Glomerular visceral epithelial cell (primary cell): ENCODE measurements around the gene FXYD3.
A peak's percentile ranks its signal among the peaks of the same experiment; 100 is the strongest.

Experiments used
- DNase-seq: peaks from one replicate; pipeline ENCODE4 v3.0.0-alpha.2; 2016; ENCODE audit errors: extremely low spot score

Gene FXYD3

DNA sequence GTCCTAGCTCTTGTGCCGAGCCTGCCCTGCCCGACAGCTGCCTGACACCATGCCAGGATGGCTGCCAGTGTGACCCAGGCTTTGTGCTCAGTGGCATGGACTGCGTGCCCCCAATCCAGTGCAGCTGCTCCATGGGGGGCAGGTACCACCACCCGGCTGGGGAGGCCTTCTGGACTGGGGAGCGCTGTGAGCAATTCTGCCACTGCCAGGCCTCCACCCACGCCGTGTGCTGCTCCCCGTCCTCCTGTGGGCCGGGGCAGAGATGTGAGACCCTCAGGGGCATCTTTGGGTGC lies 9.4 kb upstream of the FXYD3 start:
- no peak for DNase-seq

DNA sequence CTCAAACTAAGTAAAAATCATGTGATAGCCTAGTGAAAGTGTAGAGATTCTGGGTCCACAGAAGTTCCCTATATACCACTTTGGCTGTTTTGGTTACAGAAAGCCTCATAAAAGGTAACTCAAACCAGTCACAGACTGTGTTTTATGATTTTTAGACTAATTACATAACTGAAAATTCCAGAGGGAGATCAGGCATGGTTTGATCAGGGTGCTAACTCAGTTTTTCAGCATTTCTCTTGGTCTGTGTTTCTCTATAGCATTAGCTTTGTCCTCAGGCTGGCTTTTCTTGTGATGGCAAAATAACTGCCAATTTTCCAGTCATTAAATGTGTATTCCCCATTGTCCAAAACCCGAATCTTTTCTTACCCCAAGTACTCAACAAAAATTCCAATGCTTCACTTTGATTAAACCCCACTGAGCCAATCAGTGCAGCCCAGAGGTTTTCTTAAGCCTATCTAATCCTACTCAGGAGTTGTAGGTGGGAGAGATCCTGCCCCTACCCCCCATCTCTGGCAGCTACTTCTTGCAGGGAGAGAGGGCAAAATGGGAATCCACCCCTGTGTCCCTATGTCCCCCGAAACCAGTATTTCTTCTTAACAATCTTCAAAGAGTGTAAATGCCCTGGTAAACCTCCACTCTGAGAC lies 8.6 kb upstream of the FXYD3 start:
- no peak for DNase-seq

DNA sequence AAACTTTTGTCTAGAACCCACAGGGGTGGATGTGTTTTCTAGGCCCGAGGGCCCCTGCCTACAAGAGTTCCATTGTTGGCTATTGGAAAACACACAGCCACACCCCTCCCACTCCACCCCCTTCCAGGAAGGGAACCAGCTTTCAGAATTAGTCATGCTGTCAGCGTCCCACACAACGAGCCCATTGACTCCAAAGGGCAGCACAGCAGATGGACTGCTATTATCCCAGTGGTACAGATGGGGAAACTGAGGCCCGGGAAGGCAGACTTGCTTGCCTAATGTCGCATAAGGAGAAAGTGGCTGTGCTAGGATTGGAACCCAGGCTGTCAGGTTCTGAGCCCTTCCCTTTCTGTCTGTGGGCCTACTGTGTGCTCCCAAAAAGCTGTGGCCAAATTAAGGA lies 8.1 kb upstream of the FXYD3 start:
- DNase-seq: no peak

DNA sequence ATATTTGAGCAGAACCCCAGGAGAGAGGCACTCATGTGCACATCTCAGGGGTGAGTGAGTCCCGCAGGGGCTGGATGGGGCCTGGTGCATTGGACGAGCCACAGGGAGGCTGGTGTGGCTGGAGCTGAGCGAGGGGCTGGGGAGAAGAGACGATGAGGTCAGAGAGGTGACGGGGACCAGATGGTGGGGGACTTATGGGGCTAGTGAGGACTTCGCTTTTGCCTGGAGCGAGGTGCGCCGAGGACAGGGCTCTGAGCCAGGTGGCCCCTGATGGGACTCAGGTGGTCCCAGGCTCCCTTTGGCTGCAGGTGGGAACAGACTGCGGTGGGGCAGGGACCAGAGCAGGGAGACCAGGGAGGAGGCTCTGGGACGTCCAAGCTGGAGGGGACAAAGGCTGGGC lies 6.9 kb upstream of the FXYD3 start:
- DNase-seq: no peak

DNA sequence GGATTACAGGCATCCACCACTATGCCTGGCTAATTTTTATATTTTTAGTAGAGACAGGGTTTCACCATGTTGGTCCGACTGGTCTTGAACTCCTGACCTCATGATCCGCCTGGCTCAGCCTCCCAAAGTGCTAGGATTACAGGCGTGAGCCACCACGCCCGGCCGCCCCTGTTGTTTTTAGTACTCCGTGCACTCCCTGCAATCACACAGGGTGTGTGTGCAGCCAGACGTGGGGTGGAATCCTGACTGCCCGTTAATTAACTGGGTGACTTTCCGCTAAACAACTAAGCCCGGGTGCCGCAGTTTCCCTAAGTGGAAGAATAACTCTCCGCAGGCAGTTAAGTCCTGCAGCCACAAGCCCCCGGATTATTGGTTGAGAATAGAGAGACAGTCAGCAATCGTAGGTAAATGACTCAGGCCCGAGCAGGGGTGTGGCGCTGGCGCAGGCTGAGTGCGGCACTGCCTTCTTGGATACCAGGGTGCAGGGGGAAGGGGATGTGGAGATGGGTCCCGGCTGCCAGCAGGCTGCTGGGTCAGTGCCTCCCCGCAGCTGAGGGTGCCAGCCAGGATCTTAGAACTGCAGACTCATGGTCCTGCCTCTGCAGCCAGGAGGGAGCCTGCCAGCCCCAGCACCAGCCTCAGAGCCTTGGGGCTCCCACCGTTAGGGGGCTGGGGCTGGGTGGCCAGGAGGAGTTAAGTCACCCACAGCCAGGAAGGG lies 6.1 kb upstream of the FXYD3 start:
- no peak for DNase-seq

DNA sequence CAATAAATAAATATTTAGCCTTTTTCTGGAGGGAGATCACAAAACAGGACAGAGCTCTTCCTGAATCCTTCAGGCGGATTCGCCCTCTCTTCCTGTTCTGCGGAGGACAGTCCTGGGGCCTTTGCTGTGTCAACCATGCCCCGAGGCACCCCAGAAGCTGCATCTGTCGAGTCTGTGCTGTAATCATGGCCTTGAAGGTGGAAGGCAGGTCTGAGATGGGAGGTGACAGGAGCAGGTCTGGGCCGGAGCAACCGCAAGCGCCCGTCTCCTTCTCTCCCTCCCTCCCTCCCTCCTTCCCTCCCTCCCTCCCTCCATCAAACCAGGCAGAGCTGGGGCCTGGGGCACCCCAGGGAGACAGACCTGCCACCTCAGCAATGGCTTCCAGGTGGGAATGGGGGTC lies 4.6 kb upstream of the FXYD3 start:
- no peak for DNase-seq

DNA sequence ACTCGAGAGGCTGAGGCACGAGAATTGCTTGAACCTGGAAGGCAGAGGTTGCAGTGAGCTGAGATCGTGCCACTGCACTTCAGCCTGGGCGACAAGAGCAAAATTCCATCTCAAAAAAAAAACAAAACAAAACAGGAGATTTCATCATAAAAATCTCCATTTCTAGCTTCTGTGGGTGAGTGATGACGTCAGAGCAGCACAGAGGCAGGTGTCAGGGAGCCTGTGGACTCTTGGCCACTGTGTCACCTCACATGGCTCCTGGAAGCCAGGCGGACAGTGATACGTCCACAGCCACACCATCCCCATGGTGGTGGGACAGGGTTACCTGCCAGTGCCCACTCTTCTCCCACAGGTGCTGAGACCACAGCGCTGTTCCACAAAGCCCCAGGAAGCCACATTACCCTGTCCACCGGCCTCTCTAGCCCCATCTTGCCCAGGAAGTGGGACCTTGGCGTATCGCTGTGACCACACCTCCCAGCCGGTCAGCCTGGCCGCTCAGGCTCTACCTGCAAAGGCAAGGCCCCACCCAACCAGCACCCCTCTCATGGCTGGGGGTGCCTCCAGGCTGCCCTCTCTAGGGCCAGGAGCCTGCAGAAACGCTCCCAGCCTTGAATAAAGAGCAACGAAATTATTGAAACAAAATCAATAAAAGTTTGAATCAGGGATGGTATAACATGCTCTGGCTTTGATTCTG lies 2.5 kb upstream of the FXYD3 start:
- no peak for DNase-seq

DNA sequence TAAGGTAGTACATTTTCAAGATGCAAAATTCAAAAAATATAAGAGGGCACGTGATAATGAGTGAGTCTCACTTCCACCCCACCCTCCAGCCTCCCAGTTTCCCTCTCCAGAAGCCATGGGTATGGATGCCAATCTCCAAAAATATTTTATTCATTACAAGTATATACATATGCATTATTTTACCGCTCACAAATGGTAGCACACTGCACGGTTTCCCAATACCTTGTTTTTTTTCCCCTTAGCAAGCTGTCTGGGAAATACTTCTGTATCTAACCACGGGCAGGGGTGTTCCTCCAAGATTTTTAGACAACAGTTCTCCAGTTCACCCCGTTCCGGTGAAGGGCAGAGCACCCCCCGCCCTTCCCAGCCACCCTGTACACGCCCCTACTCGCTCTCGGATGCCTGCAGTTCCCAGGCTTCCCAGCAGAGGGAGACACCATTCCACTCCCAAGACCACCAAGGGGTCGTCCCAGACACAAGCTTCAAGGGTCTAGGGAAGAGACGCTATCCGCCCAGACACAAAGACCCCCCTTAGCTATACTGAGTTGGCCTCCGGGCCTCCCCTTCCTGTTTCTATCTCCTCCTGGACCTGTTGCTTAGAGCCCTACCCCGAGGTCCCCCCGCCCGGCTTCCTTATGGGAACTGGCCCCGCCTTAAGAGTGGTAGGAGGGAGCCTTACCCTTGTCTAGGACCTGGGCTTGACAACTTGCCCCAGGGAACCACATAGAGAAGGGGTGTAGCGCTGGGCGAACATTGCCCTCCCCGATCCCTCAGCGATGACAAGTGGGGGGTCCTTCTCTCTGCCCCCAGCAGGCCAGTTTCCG lies 1.1 kb upstream of the FXYD3 start:
- DNase-seq: peak; percentile 61

DNA sequence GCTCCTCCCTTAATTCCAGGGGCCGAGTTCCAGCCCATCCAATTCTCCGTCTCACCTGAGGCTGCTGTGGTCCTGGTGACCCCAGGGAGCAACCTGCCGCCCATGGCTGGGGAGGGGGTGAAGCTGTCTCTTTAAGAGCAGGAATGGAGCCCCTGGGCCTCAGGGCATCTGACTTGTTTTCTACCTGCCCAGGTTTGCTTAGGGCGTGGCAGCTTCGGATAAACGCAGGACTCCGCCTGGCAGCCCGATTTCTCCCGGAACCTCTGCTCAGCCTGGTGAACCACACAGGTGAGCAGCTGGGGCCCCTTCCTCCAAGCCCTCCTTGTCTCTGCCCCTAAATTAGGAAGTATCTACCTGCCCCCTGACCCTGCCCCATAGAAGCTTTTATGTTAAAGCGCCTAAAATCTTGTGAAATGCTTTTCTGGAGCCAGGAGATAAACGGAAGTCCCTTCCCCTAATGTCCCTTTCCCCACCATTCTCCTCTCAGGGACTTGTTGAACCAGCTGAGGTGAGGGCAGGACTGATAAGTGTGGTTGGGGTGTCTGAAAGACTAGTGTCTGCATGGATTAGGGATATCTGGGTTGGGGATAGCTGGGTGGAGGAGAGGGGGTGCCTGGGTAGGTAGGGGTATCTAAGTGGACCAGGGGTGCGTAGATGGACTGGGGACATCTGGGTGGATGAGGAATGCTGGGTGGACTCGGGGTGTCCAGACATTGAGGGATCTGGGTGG lies 614 bp downstream of the FXYD3 start:
- DNase-seq: no peak

DNA sequence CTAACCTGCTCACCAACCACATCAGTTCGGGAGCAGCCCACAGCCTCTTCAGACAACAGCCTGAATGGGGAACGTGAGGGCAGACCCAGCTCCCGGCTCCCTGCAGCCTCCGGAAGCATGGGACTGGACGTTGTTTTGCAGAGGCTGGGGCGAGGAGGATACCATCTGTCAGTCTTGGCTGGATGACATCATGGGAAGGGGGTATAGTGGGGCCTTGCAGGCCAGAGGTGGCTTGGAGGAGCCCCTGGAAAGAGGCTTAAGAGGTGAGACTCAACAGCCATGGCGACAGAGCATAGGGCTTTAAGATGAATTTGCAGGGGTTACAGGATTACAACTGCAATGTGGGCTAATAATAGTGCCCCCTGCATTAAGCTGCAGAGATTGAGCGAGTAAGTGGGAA lies 1.5 kb downstream of the FXYD3 start:
- no peak for DNase-seq

DNA sequence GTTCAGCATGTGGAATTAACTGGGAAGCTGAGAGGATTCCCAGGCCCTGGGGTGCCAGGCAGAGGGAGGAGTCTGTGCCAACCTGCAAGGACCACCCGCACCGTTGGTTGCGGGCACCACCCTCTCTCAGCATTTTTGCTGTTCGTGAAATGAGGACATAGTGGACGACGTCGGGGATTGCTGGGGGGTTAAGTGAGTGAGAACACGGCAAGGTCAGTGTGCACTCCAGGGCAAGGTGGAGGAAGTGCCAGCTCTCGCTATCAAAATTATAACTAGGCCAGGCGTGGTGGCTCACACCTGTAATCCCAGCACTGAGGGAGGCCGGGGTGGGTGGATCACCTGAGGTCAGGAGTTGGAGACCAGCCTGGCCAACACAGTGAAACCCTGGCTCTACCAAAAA lies 2.2 kb downstream of the FXYD3 start:
- DNase-seq: no peak

DNA sequence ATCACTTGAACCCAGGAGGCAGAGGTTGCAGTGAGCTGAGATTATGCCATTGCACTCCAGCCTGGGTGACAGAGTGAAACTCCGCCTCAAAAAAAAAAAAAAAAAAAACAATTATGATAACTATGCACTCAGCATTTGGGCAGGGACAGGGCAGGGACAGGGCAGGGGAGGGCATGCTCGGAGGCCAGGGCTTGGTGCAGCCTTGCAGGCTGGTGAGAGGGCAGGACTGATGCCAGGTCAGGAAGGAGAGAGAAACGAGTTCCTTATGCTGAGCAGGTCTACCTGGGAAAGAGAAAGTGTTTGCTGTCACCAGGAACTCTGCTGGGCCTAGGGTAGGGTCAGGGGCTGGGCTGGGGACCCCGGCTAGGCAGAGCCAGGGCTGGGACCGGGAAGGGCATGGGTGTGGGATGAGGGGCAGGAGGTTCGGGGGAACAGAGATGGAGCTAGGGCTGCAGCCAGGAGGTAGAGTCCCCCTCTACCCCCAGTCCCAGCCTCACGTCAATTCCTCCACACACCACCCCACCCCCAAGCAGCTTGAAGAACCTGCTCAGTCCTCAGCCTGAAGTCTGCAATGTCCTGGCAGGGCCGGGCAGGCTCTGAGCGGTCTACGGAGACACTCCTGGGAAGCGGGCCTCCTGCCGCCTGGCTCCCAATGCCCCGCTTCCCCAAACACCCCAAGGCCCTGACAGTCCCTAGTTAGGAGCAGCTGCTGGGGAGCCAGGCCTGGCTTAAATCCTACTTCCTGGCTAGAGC lies 2.8 kb downstream of the FXYD3 start:
- no peak for DNase-seq

DNA sequence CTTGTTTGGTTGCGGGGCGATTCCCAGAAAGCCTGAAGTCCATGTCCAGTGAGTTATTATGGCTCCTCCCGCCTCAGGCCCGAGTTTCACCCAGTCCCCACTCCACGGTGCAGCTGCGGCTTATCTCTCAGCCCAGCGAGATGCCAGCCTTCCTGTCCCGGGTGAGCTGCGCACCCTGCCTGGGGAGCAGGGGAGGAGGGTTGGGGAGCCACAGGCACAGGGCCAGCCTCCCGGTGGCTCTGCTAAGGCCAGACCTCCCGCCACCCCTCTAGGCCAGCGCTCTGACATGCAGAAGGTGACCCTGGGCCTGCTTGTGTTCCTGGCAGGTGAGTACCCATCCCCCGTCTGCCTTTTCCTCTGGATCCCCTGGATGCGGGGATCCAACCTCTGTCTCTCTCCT lies 3.5 kb downstream of the FXYD3 start:
- DNase-seq: no peak

DNA sequence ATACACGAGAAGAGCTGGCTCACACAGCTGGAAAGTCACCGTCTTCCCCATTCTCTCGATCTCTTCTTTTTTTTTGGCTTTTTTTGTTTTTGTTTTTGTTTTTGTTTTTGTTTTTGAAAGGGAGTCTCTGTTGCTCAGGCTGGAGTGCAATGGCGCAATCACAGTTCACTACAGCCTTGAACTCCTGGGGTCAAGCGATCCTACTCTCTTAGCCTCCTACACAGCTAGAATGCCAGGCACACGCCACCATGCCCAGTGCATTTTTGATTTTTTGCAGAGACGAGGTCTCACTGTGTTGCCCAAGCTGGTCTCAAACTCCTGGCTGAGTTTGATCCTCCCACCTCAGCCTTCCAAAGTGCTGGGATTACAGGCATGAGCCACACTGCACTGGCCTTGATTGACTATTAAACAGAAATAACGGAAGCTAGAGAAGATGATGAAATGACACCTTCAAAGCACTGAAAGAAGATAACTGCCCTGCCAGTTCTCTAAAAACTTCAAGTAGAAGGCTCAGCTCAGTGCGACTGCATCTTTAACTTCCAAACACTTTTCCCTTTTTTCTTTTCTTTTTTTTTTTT lies 4.0 kb downstream of the FXYD3 start:
- DNase-seq: no peak

DNA sequence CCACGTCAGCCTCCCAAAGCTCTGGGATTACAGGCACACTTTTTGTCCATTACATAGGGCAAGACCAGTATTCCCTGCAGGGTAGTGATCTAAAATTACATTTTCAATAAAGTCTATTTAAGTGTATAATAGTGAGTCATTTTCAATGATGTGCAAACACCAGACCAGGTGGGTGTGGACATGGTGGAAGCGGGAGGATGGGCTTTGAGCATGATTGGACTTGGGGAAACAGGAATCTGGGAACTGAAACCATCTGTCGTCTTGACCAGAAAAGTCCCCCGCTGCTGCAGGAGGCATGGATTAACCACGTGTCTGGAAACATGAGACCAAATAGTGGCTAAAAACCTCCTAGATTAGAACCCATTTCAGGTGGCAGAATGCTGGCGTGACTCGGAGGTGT lies 4.9 kb downstream of the FXYD3 start:
- DNase-seq: peak; percentile 42

DNA sequence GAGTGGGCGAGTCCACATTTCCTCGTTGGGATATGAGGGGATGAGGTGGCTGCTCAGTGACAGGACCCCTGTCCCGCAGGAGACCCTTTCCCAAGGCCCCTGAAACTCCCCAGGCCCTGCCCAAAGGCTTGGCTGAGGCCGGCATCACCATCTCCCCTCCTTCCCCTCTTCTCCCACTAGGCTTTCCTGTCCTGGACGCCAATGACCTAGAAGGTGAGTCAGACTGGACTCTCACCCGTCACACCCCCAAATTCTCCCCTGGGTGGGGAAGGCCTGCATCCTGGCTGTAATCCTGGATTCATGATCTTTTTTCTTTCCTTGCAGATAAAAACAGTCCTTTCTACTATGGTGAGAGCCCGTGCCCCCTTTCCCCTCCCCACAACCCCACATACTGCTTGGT lies 5.3 kb downstream of the FXYD3 start:
- DNase-seq: no peak

DNA sequence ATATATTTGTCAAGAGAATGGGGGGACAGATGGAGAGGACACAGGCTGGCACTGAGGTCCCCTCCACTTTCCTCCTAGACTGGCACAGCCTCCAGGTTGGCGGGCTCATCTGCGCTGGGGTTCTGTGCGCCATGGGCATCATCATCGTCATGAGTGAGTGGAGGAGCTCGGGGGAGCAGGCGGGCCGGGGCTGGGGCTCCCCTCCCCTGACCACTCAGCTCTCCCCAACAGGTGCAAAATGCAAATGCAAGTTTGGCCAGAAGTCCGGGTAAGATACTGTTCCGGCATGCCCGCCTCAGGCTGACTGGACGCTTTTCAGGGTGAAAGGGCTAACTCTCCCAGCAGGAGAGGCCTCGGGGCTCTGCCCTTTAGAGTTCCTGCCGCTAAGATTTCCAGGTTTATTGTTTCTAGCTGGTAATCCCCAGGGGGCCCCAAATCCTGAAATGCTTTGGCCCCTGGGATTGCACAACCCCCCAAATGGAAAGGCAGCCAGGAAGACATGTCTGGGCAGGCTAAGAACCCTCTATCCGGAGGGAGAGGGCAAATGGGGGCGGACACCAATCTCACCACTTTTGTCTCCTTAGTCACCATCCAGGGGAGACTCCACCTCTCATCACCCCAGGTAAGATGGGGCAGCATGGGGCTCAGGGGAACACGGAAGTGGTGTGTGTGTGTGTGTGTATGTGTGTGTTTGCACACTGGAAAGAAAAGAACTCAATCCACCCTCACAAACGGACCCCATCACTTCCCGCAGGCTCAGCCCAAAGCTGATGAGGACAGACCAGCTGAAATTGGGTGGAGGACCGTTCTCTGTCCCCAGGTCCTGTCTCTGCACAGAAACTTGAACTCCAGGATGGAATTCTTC lies 7.3 kb downstream of the FXYD3 start:
- DNase-seq: no peak

DNA sequence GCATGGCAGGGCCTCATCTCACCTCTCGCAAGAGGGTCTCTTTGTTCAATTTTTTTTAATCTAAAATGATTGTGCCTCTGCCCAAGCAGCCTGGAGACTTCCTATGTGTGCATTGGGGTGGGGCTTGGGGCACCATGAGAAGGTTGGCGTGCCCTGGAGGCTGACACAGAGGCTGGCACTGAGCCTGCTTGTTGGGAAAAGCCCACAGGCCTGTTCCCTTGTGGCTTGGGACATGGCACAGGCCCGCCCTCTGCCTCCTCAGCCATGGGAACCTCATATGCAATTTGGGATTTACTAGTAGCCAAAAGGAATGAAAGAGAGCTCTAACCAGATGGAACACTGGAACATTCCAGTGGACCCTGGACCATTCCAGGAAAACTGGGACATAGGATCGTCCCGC lies 8.0 kb downstream of the FXYD3 start:
- no peak for DNase-seq

DNA sequence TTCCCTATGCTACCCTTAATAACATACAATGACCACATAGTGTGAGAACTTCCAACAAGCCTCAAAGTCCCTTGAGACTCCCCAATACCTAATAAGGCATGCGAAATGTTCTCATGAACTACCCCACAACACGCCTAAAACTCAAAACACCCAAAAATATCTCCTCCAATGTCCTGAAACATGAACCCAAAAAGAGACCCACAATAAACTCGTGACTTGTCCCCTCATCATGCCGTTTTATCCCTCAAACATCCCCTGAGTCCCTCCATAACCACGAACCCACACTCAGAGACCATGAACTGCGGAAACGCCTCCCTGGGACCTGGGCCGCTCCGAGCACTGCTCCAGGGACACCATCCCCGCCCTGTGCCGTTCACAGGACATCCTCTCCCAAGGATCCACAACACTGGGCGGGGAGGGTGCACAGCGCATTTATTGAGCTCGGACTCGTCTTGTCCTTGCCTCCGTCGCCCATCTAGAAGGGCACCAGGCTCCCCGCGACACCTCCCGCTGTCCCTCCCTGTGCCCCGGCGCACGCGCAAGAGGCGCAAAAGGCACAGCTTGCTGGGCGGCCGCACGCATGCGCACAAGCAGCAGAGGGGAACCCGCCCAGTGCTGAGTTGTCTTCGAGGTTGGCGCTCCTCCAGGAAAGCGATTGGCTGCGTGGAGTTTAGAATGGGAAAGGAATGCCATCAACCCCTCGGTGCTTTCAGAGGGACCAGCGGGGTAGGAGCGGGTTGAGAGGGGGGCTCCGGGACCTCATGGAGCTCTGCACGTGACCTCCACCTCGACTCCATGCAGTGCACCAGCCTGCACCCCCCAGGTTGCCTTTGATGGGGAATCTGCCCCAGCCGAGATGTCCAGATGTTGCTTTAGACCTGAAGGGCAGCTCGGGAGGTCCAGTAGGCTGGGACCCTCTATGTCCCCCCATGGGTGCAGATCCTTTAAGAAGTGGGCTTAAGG lies 8.8 kb downstream of the FXYD3 start:
- DNase-seq: peak; percentile 94
